Measurements from ENCODE around the gene TENM4. TPM values are rescaled to one million over a fixed set of nuclear protein-coding genes. Genes with fewer than 3 reads are reported as not detected.

Gene TENM4
- total RNA-seq, 4 donors from 2014 or later = 0.88 to 61.5 (median 4.0) TPM

DNA sequence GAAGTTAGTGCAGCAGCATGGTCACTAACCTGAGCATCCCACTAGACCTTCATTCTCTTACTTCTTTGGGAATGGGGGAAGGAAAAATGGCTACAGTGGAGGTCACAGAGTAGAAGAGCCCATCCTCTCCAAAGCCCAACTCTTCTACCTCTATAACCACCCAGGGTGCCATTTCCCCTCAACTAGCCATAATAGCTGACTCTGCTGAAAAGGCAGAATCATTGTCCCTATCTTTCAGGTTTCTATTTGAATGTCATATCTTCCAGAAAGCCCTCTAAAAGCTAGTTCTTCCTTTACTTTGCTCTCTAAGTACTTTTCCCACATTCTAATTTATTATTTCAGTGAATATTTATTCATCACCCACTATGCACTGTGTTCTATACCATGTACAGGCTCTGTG, 421.6 kb downstream of the TENM4 start:
- Histone ChIP-seq H3K36me3 (no peaks in the 10 kb centered on the region), H3K9me3 (no peaks in the 10 kb centered on the region), H3K27me3 (no peaks in the 10 kb centered on the region), H3K4me3 (no peak overlapping the region), H3K4me1 (peaks cover 0 to 5% of the 10 kb centered on the region in 2 donors), H3K27ac (no peak overlapping the region)
- no peak for DNase-seq
- intact Hi-C loops (cut with DNase I; ENCODE audit: low total_unique reads) = no loop called here
- TF ChIP-seq, protein P1, sequence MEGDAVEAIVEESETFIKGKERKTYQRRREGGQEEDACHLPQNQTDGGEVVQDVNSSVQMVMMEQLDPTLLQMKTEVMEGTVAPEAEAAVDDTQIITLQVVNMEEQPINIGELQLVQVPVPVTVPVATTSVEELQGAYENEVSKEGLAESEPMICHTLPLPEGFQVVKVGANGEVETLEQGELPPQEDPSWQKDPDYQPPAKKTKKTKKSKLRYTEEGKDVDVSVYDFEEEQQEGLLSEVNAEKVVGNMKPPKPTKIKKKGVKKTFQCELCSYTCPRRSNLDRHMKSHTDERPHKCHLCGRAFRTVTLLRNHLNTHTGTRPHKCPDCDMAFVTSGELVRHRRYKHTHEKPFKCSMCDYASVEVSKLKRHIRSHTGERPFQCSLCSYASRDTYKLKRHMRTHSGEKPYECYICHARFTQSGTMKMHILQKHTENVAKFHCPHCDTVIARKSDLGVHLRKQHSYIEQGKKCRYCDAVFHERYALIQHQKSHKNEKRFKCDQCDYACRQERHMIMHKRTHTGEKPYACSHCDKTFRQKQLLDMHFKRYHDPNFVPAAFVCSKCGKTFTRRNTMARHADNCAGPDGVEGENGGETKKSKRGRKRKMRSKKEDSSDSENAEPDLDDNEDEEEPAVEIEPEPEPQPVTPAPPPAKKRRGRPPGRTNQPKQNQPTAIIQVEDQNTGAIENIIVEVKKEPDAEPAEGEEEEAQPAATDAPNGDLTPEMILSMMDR (IDR thresholded peaks at IDR 0.05) = no peak
- TF ChIP-seq POLR2A (IDR thresholded peaks at IDR 0.05) = no peak

DNA sequence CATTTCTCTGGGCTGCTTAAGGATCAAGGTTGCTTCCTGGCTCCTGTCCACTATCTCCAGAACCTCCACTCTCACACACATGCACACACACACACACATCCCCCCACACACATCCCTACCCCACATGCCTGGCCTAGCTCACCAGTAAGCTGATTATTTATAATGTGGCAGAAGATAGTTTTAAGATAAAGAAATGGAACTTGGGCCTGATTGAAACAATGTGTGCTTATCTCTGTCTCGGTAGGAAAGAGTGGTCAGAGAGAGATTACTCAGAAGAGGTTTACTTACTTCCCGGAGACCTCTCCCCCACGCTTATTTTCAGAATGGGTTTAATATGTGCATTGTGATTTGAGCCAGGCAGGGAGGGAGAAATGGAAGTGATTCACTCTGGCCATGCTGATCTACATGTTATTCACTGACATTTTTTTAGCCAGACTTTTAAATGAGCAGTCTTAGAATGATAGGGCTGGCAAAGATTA, 422.4 kb downstream of the TENM4 start:
- Histone ChIP-seq H3K27ac (peak overlapping the region; percentile 16 to 45), H3K27me3 (no peaks in the 10 kb centered on the region), H3K36me3 (no peaks in the 10 kb centered on the region), H3K4me3 (no peak overlapping the region), H3K4me1 (peaks cover 0 to 5% of the 10 kb centered on the region in 2 donors), H3K9me3 (no peaks in the 10 kb centered on the region)
- peak; percentile 68 to 72 for DNase-seq
- intact Hi-C loops (cut with DNase I; ENCODE audit: low total_unique reads) = no loop called here
- no peak for TF ChIP-seq POLR2A (IDR thresholded peaks at IDR 0.05)
- TF ChIP-seq, protein P1 (IDR thresholded peaks at IDR 0.05) = no peak

GRCh38 chr11:79017811-79018210, 423.0 kb downstream of the TENM4 start:
- Histone ChIP-seq H3K27me3 (no peaks in the 10 kb centered on the region), H3K9me3 (no peaks in the 10 kb centered on the region), H3K4me3 (no peak overlapping the region), H3K36me3 (no peaks in the 10 kb centered on the region), H3K4me1 (peaks cover 0 to 5% of the 10 kb centered on the region in 2 donors), H3K27ac (peak overlapping the region; percentile 10 to 16)
- DNase-seq = no peak
- intact Hi-C loops (cut with DNase I; ENCODE audit: low total_unique reads) = no loop called here
- no peak for TF ChIP-seq POLR2A (IDR thresholded peaks at IDR 0.05)
- TF ChIP-seq, protein P1 (IDR thresholded peaks at IDR 0.05) = no peak

GRCh38 chr11:79013509-79013908, 427.3 kb downstream of the TENM4 start:
- TF ChIP-seq, protein P1 (IDR thresholded peaks at IDR 0.05) = no peak
- no peak for TF ChIP-seq POLR2A (IDR thresholded peaks at IDR 0.05)
- no peak overlapping the region for H3K27ac ChIP-seq
- DNase-seq = no peak
- H3K27me3 ChIP-seq = no peaks in the 10 kb centered on the region
- H3K9me3 ChIP-seq = no peaks in the 10 kb centered on the region
- H3K4me1 ChIP-seq = no peaks in the 10 kb centered on the region
- intact Hi-C loops (cut with DNase I; ENCODE audit: low total_unique reads) = no loop called here
- H3K4me3 ChIP-seq = no peak overlapping the region
- H3K36me3 ChIP-seq = no peaks in the 10 kb centered on the region

DNA sequence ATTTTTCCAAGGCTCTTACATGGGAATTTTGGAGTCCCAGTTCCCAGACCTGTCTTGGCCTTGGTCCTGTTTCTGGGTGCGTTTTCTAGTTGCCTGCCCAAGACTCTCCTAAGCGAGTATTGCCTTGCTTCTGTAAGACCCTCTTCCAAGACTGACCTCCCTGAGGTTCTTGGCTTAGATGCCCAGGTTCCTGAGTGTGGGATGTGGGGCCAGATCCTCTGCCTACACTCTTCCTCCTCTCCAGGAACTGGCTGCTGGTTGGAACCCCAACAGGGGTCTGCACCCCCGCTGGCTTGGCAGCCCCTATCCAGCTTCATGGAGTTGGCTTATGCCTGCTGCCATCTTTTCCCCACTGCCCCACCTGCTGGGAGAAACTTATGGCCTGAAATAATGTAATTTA, 429.5 kb downstream of the TENM4 start:
- no peaks in the 10 kb centered on the region for H3K27me3 ChIP-seq
- no peaks in the 10 kb centered on the region for H3K4me1 ChIP-seq
- no peak overlapping the region for H3K27ac ChIP-seq
- no peaks in the 10 kb centered on the region for H3K36me3 ChIP-seq
- no peak overlapping the region for H3K4me3 ChIP-seq
- intact Hi-C loops (cut with DNase I; ENCODE audit: low total_unique reads) = no loop called here
- DNase-seq = no peak
- no peaks in the 10 kb centered on the region for H3K9me3 ChIP-seq
- TF ChIP-seq POLR2A (IDR thresholded peaks at IDR 0.05) = no peak
- TF ChIP-seq, protein P1 (IDR thresholded peaks at IDR 0.05) = no peak

Data from uterus (tissue), 4 donors.